HL-60 (cell line): ENCODE data around the gene ZMAT5.

Experiments used
- CTCF ChIP-seq: IDR thresholded peaks from one replicate; pipeline ENCODE4 v1.5.1; 2011; ENCODE audit warnings: low read length, control low read depth, inconsistent platforms; ENCODE audit not compliant: insufficient read depth
- POLR2AphosphoS5 ChIP-seq: IDR thresholded peaks from 2 replicates; pipeline ENCODE4 v1.6.1; 2012; ENCODE audit warnings: low read depth

- no peak for TF ChIP-seq CTCF
- TF ChIP-seq POLR2AphosphoS5 = no peak
These were observed 28.5 kb downstream of the ZMAT5 start for GRCh38 chr22:29738118-29738815.
